Liver (tissue), 9 donors: ENCODE measurements around the gene BHLHA15. TPM values are rescaled to one million over a fixed set of nuclear protein-coding genes. Genes with fewer than 3 reads are reported as not detected.

ENCODE experiments used
- DNase-seq: peaks from one replicate; pipeline ENCODE4 v3.0.0-alpha.2; 2017; ENCODE audit warnings: low spot score
- H3K27ac ChIP-seq, 2 donors: one replicate each; pipeline ENCODE4 v1.7.0; 2013; ENCODE audit warnings: inconsistent platforms in 2 of 2, low read length in 2 of 2, control low read depth in 1 of 2, low read depth in 1 of 2, mild to moderate bottlenecking in 1 of 2
- H3K27me3 ChIP-seq, 4 donors: one replicate each; pipeline versions ENCODE4 v1.6.1 to v1.7.0; 2013; ENCODE audit warnings: low read length in 3 of 4, inconsistent platforms in 1 of 4, mild to moderate bottlenecking in 1 of 4, moderate library complexity in 1 of 4; ENCODE audit not compliant: control insufficient read depth in 4 of 4, insufficient read depth in 4 of 4
- H3K36me3 ChIP-seq, 4 donors: one replicate each; pipeline versions ENCODE4 v1.6.1 to v1.7.0; 2013; ENCODE audit warnings: low read length in 3 of 4, mild to moderate bottlenecking in 3 of 4, low read depth in 1 of 4, moderate library complexity in 1 of 4; ENCODE audit not compliant: control insufficient read depth in 4 of 4, insufficient read depth in 3 of 4
- H3K4me1 ChIP-seq, 4 donors: one replicate each; pipeline versions ENCODE4 v1.6.1 to v1.7.0; 2013; ENCODE audit warnings: low read length in 3 of 4, mild to moderate bottlenecking in 3 of 4, moderate library complexity in 1 of 4; ENCODE audit not compliant: control insufficient read depth in 4 of 4, insufficient read depth in 4 of 4
- H3K4me3 ChIP-seq, 3 donors: one replicate each; pipeline versions ENCODE4 v1.6.1 to v1.7.0; 2013; ENCODE audit warnings: low read length in 3 of 3, control low read depth in 1 of 3, low read depth in 1 of 3, mild to moderate bottlenecking in 1 of 3
- H3K9ac ChIP-seq, 2 donors: one replicate each; pipeline ENCODE4 v1.7.0; 2013; ENCODE audit warnings: low read length in 2 of 2, mild to moderate bottlenecking in 2 of 2, moderate library complexity in 2 of 2, control low read depth in 1 of 2, low read depth in 1 of 2
- H3K9me3 ChIP-seq, 4 donors: one replicate each; pipeline versions ENCODE4 v1.6.1 to v1.7.0; 2013; ENCODE audit warnings: low read length in 3 of 4; ENCODE audit not compliant: control insufficient read depth in 4 of 4
- EGR1 ChIP-seq, 2 donors: IDR thresholded peaks; 2 replicates each; pipeline ENCODE4 v1.6.1; 2016 to 2018; ENCODE audit warnings: antibody characterized with exemption in 2 of 2, low read depth in 2 of 2
- FOXA1 ChIP-seq: IDR thresholded peaks from 2 replicates; pipeline ENCODE4 v1.6.1; 2016; ENCODE audit warnings: antibody characterized with exemption
- FOXA2 ChIP-seq: IDR thresholded peaks from 2 replicates; pipeline ENCODE4 v1.6.1; 2016; ENCODE audit warnings: antibody characterized with exemption
- GABPA ChIP-seq, 2 donors: IDR thresholded peaks in 1 of 2; conservative IDR thresholded peaks in 1 of 2; 2 replicates each; pipeline ENCODE4 v1.6.1; 2016; ENCODE audit warnings: antibody characterized with exemption in 2 of 2, mild to moderate bottlenecking in 1 of 2, moderate library complexity in 1 of 2
- HNF4A ChIP-seq, 2 donors: conservative IDR thresholded peaks; 2 replicates each; pipeline ENCODE4 v1.6.1; 2016; ENCODE audit warnings: antibody characterized with exemption in 2 of 2, mild to moderate bottlenecking in 2 of 2
- HNF4G ChIP-seq: IDR thresholded peaks from 2 replicates; pipeline ENCODE4 v1.6.1; 2016; ENCODE audit warnings: antibody characterized with exemption
- JUND ChIP-seq, 2 donors: IDR thresholded peaks; 2 replicates each; pipeline ENCODE4 v1.6.1; 2016; ENCODE audit warnings: antibody characterized with exemption in 2 of 2
- NR2F2 ChIP-seq: IDR thresholded peaks from 2 replicates; pipeline ENCODE4 v1.6.1; 2016; ENCODE audit warnings: antibody characterized with exemption
- RAD21 ChIP-seq, 2 donors: IDR thresholded peaks; 2 replicates each; pipeline ENCODE4 v1.6.1; 2016; ENCODE audit warnings: antibody characterized with exemption in 2 of 2, mild to moderate bottlenecking in 2 of 2
- SP1 ChIP-seq: IDR thresholded peaks from 2 replicates; pipeline ENCODE4 v1.6.1; 2018; ENCODE audit warnings: antibody characterized with exemption, mild to moderate bottlenecking
- TAF1 ChIP-seq: conservative IDR thresholded peaks from 2 replicates; pipeline ENCODE4 v1.6.1; 2016; ENCODE audit warnings: antibody characterized with exemption, mild to moderate bottlenecking
- YY1 ChIP-seq: IDR thresholded peaks from 2 replicates; pipeline ENCODE4 v1.6.1; 2016; ENCODE audit warnings: antibody characterized with exemption, mild to moderate bottlenecking
- WGBS: extraction: QIAGEN DNeasy Blood & Tissue Kit; methylation state at CpG from one replicate; pipeline ENCODE4 v1.1.7; 2013; 5-methylcytosine and 5-hydroxymethylcytosine counted together
- polyA plus RNA-seq, 2 donors: library from polyadenylated mRNA; stranded (reverse) in 1 of 2; unstranded in 1 of 2; fragments of 200-250 nt in 1 of 2; fragments of >200 nt in 1 of 2; fragmentation: Nextera tagmentation in 1 of 2; extraction: Ambion mirVana in 1 of 2; gene quantifications; one replicate each; pipeline versions ENCODE4 v1.2.1 to v1.2.3, GENCODE V29; 2013 to 2015
- total RNA-seq, 2 donors: library from RNA; depleted of rRNA; stranded (reverse); fragments of >200 nt; gene quantifications; one replicate each; pipeline ENCODE4 v1.2.3, GENCODE V29; 2014
- TF ChIP-seq, protein P1 (sequence below): IDR thresholded peaks from 2 replicates; pipeline ENCODE4 v1.6.1; 2016; ENCODE audit warnings: antibody characterized with exemption
- TF ChIP-seq, protein P2 (sequence below): IDR thresholded peaks from 2 replicates; pipeline ENCODE4 v1.6.1; 2016; ENCODE audit warnings: antibody characterized with exemption
- TF ChIP-seq, protein P3 (sequence below): fragments of 150-350 bp; IDR thresholded peaks from 2 replicates; pipeline ENCODE4 v1.5.1; 2017; ENCODE audit warnings: improper control_type of control experiment, low read depth, low read length; ENCODE audit not compliant: missing input control
- TF ChIP-seq, protein P4 (sequence below): IDR thresholded peaks from 2 replicates; pipeline ENCODE4 v1.6.1; 2016; ENCODE audit warnings: antibody characterized with exemption, mild to moderate bottlenecking
- TF ChIP-seq, protein P5 (sequence below): IDR thresholded peaks from 2 replicates; pipeline ENCODE4 v1.6.1; 2016; ENCODE audit warnings: antibody characterized with exemption
- donor health status: healthy.
- donor health status: healthy.
- donor health status: healthy.
- donor health status: healthy.
- donor health status: healthy.

Gene BHLHA15
- total and polyA plus RNA-seq, 4 donors, result 1.0 to 28.9 (median 7.6) TPM

DNA sequence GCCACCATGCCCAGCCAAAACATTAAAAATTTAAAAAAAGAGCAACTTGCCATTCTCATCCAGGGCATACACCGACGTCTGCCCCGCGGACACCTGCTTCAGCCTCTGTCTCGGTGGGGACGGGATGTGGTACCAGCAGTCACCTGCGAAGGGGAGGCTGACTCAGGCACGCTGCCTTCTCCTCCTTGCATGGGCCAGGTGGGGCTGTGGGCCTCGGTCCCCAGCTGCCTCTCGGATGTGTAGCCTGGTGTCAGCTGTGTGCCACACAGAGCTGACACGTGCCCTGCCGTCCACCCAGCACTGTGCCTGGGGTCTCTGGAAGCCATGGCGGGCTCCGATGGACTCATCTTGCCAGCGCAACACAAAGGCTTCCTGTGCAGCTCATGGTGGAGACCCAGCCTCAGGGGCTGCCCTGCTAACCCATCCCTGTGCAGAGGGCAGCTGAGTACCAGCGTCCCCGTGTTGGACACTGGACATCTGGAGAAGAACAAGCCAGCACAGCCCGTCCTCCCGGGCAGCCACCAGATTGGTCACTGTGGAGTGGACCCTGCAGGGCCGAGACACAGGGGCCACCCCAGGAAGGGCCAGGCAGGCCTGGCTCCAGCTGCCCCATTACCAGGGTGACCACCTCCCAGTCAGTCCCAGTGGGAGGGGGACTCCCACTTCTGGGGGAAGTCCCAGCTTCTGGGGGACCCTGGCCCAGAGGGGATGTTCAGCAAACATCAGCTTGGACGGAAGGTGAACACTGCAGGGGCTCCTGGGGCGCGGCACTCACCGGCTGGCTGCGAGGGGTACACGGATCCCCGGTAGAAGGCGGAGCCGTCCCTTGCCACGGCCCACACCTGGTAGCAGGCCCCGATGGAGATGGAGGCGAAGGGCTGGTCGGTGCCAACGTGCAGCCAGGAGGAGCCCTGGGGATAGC is 10.6 kb downstream of the BHLHA15 start:
- Histone ChIP-seq H3K9ac (no peak overlapping the region), H3K4me1 (no peaks in the 10 kb centered on the region), H3K4me3 (no peak overlapping the region), H3K27me3 (no peaks in the 10 kb centered on the region), H3K9me3 (no peaks in the 10 kb centered on the region), H3K36me3 (peaks cover 2 to 21% (median 7%) of the 10 kb centered on the region in 4 donors), H3K27ac (no peak overlapping the region)
- TF ChIP-seq, protein P1, sequence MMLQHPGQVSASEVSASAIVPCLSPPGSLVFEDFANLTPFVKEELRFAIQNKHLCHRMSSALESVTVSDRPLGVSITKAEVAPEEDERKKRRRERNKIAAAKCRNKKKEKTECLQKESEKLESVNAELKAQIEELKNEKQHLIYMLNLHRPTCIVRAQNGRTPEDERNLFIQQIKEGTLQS, result no peak
- TF ChIP-seq, protein P2, sequence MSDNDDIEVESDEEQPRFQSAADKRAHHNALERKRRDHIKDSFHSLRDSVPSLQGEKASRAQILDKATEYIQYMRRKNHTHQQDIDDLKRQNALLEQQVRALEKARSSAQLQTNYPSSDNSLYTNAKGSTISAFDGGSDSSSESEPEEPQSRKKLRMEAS, result no peak
- TF ChIP-seq SP1 (no peak), EGR1 (IDR thresholded peaks at IDR 0.05; ENCODE audit: low read depth in 2 of 2) (no peak), HNF4G (no peak), NR2F2 (no peak), FOXA2 (no peak), GABPA (IDR thresholded peaks at IDR 0.05 in 1 of 2, conservative IDR thresholded peaks at IDR 0.05 in 1 of 2) (no peak), TAF1 (no peak), YY1 (no peak), HNF4A (conservative IDR thresholded peaks at IDR 0.05) (no peak)
- TF ChIP-seq, protein P3, sequence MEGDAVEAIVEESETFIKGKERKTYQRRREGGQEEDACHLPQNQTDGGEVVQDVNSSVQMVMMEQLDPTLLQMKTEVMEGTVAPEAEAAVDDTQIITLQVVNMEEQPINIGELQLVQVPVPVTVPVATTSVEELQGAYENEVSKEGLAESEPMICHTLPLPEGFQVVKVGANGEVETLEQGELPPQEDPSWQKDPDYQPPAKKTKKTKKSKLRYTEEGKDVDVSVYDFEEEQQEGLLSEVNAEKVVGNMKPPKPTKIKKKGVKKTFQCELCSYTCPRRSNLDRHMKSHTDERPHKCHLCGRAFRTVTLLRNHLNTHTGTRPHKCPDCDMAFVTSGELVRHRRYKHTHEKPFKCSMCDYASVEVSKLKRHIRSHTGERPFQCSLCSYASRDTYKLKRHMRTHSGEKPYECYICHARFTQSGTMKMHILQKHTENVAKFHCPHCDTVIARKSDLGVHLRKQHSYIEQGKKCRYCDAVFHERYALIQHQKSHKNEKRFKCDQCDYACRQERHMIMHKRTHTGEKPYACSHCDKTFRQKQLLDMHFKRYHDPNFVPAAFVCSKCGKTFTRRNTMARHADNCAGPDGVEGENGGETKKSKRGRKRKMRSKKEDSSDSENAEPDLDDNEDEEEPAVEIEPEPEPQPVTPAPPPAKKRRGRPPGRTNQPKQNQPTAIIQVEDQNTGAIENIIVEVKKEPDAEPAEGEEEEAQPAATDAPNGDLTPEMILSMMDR, result no peak
- TF ChIP-seq, protein P4, sequence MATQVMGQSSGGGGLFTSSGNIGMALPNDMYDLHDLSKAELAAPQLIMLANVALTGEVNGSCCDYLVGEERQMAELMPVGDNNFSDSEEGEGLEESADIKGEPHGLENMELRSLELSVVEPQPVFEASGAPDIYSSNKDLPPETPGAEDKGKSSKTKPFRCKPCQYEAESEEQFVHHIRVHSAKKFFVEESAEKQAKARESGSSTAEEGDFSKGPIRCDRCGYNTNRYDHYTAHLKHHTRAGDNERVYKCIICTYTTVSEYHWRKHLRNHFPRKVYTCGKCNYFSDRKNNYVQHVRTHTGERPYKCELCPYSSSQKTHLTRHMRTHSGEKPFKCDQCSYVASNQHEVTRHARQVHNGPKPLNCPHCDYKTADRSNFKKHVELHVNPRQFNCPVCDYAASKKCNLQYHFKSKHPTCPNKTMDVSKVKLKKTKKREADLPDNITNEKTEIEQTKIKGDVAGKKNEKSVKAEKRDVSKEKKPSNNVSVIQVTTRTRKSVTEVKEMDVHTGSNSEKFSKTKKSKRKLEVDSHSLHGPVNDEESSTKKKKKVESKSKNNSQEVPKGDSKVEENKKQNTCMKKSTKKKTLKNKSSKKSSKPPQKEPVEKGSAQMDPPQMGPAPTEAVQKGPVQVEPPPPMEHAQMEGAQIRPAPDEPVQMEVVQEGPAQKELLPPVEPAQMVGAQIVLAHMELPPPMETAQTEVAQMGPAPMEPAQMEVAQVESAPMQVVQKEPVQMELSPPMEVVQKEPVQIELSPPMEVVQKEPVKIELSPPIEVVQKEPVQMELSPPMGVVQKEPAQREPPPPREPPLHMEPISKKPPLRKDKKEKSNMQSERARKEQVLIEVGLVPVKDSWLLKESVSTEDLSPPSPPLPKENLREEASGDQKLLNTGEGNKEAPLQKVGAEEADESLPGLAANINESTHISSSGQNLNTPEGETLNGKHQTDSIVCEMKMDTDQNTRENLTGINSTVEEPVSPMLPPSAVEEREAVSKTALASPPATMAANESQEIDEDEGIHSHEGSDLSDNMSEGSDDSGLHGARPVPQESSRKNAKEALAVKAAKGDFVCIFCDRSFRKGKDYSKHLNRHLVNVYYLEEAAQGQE, result no peak
- no peak for DNase-seq
- 98% methylated on average over 34 of the region's 34 CpGs for whole genome bisulfite sequencing

DNA sequence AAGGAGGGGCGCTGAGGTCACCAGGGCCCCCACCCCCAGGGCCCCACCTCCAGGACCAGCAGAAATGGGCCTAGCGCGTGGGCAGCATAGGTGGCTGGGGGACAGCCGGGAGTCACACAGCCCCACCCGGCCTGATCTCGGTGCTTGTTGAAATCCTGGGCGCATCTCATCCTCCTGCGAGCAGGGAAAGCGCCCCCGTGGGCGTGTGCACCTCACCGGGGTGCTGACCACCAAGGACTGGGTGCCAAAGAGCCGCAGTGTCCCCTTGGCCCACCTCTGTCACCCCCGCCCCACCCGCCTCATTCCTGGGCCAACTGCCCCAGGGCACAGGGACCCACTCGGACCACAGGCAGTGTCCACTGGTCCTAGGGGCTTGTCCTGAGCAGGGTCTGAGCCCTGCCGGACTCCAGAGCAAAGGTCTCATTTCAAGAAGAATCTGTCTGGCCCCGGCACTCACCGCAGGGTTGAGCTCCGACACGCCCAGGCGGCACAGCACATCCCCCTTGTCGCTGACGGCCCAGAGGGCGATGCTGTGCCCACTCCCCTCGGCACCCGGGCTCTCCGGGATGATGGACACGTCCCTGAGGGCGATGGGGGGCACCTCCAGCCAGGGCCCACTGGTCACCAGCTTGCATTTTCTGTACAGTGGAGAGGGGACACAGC is 11.4 kb downstream of the BHLHA15 start:
- DNase-seq, result no peak
- Histone ChIP-seq H3K27me3 (no peaks in the 10 kb centered on the region), H3K9me3 (no peaks in the 10 kb centered on the region), H3K27ac (no peak overlapping the region), H3K4me1 (no peaks in the 10 kb centered on the region), H3K9ac (no peak overlapping the region), H3K36me3 (peaks cover 2 to 21% (median 5%) of the 10 kb centered on the region in 4 donors), H3K4me3 (no peak overlapping the region)
- 97% methylated on average over 30 of the region's 30 CpGs for WGBS
- no peak for TF ChIP-seq NR2F2
- TF ChIP-seq JUND (IDR thresholded peaks at IDR 0.05), result no peak
- TF ChIP-seq HNF4A (conservative IDR thresholded peaks at IDR 0.05), result no peak
- no peak for TF ChIP-seq EGR1 (IDR thresholded peaks at IDR 0.05; ENCODE audit: low read depth in 2 of 2)
- no peak for TF ChIP-seq SP1
- no peak for TF ChIP-seq YY1
- TF ChIP-seq, protein P4, result no peak
- TF ChIP-seq FOXA1, result no peak
- TF ChIP-seq RAD21 (IDR thresholded peaks at IDR 0.05), result no peak
- TF ChIP-seq FOXA2, result no peak
- TF ChIP-seq, protein P5, sequence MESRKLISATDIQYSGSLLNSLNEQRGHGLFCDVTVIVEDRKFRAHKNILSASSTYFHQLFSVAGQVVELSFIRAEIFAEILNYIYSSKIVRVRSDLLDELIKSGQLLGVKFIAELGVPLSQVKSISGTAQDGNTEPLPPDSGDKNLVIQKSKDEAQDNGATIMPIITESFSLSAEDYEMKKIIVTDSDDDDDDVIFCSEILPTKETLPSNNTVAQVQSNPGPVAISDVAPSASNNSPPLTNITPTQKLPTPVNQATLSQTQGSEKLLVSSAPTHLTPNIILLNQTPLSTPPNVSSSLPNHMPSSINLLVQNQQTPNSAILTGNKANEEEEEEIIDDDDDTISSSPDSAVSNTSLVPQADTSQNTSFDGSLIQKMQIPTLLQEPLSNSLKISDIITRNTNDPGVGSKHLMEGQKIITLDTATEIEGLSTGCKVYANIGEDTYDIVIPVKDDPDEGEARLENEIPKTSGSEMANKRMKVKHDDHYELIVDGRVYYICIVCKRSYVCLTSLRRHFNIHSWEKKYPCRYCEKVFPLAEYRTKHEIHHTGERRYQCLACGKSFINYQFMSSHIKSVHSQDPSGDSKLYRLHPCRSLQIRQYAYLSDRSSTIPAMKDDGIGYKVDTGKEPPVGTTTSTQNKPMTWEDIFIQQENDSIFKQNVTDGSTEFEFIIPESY, result no peak
